Liver (tissue), 9 donors: ENCODE data around the gene CCDC9B. TPM values are rescaled to one million over a fixed set of nuclear protein-coding genes. Genes with fewer than 3 reads are reported as not detected.

Experiments
- DNase-seq: peaks from one replicate; pipeline ENCODE4 v3.0.0-alpha.2; 2017; ENCODE audit warnings: low spot score
- H3K27ac ChIP-seq, 2 donors: one replicate each; pipeline ENCODE4 v1.7.0; 2013; ENCODE audit warnings: inconsistent platforms in 2 of 2, low read length in 2 of 2, control low read depth in 1 of 2, low read depth in 1 of 2, mild to moderate bottlenecking in 1 of 2
- H3K27me3 ChIP-seq, 4 donors: one replicate each; pipeline versions ENCODE4 v1.6.1 to v1.7.0; 2013; ENCODE audit warnings: low read length in 3 of 4, inconsistent platforms in 1 of 4, mild to moderate bottlenecking in 1 of 4, moderate library complexity in 1 of 4; ENCODE audit not compliant: control insufficient read depth in 4 of 4, insufficient read depth in 4 of 4
- H3K36me3 ChIP-seq, 4 donors: one replicate each; pipeline versions ENCODE4 v1.6.1 to v1.7.0; 2013; ENCODE audit warnings: low read length in 3 of 4, mild to moderate bottlenecking in 3 of 4, low read depth in 1 of 4, moderate library complexity in 1 of 4; ENCODE audit not compliant: control insufficient read depth in 4 of 4, insufficient read depth in 3 of 4
- H3K4me1 ChIP-seq, 4 donors: one replicate each; pipeline versions ENCODE4 v1.6.1 to v1.7.0; 2013; ENCODE audit warnings: low read length in 3 of 4, mild to moderate bottlenecking in 3 of 4, moderate library complexity in 1 of 4; ENCODE audit not compliant: control insufficient read depth in 4 of 4, insufficient read depth in 4 of 4
- H3K4me3 ChIP-seq, 3 donors: one replicate each; pipeline versions ENCODE4 v1.6.1 to v1.7.0; 2013; ENCODE audit warnings: low read length in 3 of 3, control low read depth in 1 of 3, low read depth in 1 of 3, mild to moderate bottlenecking in 1 of 3
- H3K9ac ChIP-seq, 2 donors: one replicate each; pipeline ENCODE4 v1.7.0; 2013; ENCODE audit warnings: low read length in 2 of 2, mild to moderate bottlenecking in 2 of 2, moderate library complexity in 2 of 2, control low read depth in 1 of 2, low read depth in 1 of 2
- H3K9me3 ChIP-seq, 4 donors: one replicate each; pipeline versions ENCODE4 v1.6.1 to v1.7.0; 2013; ENCODE audit warnings: low read length in 3 of 4; ENCODE audit not compliant: control insufficient read depth in 4 of 4
- CTCF ChIP-seq: fragments of 150-350 bp; IDR thresholded peaks from 2 replicates; pipeline ENCODE4 v1.5.1; 2017; ENCODE audit warnings: improper control_type of control experiment, low read depth, low read length; ENCODE audit not compliant: missing input control
- EGR1 ChIP-seq, 2 donors: IDR thresholded peaks; 2 replicates each; pipeline ENCODE4 v1.6.1; 2016 to 2018; ENCODE audit warnings: antibody characterized with exemption in 2 of 2, low read depth in 2 of 2
- FOXA1 ChIP-seq: IDR thresholded peaks from 2 replicates; pipeline ENCODE4 v1.6.1; 2016; ENCODE audit warnings: antibody characterized with exemption
- FOXA2 ChIP-seq: IDR thresholded peaks from 2 replicates; pipeline ENCODE4 v1.6.1; 2016; ENCODE audit warnings: antibody characterized with exemption
- GABPA ChIP-seq, 2 donors: IDR thresholded peaks in 1 of 2; conservative IDR thresholded peaks in 1 of 2; 2 replicates each; pipeline ENCODE4 v1.6.1; 2016; ENCODE audit warnings: antibody characterized with exemption in 2 of 2, mild to moderate bottlenecking in 1 of 2, moderate library complexity in 1 of 2
- HNF4A ChIP-seq, 2 donors: conservative IDR thresholded peaks; 2 replicates each; pipeline ENCODE4 v1.6.1; 2016; ENCODE audit warnings: antibody characterized with exemption in 2 of 2, mild to moderate bottlenecking in 2 of 2
- HNF4G ChIP-seq: IDR thresholded peaks from 2 replicates; pipeline ENCODE4 v1.6.1; 2016; ENCODE audit warnings: antibody characterized with exemption
- JUND ChIP-seq, 2 donors: IDR thresholded peaks; 2 replicates each; pipeline ENCODE4 v1.6.1; 2016; ENCODE audit warnings: antibody characterized with exemption in 2 of 2
- MAX ChIP-seq: IDR thresholded peaks from 2 replicates; pipeline ENCODE4 v1.6.1; 2016; ENCODE audit warnings: antibody characterized with exemption
- NR2F2 ChIP-seq: IDR thresholded peaks from 2 replicates; pipeline ENCODE4 v1.6.1; 2016; ENCODE audit warnings: antibody characterized with exemption
- RAD21 ChIP-seq, 2 donors: IDR thresholded peaks; 2 replicates each; pipeline ENCODE4 v1.6.1; 2016; ENCODE audit warnings: antibody characterized with exemption in 2 of 2, mild to moderate bottlenecking in 2 of 2
- REST ChIP-seq: IDR thresholded peaks from 2 replicates; pipeline ENCODE4 v1.6.1; 2016; ENCODE audit warnings: antibody characterized with exemption, mild to moderate bottlenecking
- RXRA ChIP-seq, 2 donors: IDR thresholded peaks; 2 replicates each; pipeline ENCODE4 v1.6.1; 2017 to 2018; ENCODE audit warnings: antibody characterized with exemption in 2 of 2, mild to moderate bottlenecking in 1 of 2
- SP1 ChIP-seq: IDR thresholded peaks from 2 replicates; pipeline ENCODE4 v1.6.1; 2018; ENCODE audit warnings: antibody characterized with exemption, mild to moderate bottlenecking
- TAF1 ChIP-seq: conservative IDR thresholded peaks from 2 replicates; pipeline ENCODE4 v1.6.1; 2016; ENCODE audit warnings: antibody characterized with exemption, mild to moderate bottlenecking
- YY1 ChIP-seq: IDR thresholded peaks from 2 replicates; pipeline ENCODE4 v1.6.1; 2016; ENCODE audit warnings: antibody characterized with exemption, mild to moderate bottlenecking
- ZBTB33 ChIP-seq: IDR thresholded peaks from 2 replicates; pipeline ENCODE4 v1.6.1; 2016; ENCODE audit warnings: antibody characterized with exemption
- WGBS: extraction: QIAGEN DNeasy Blood & Tissue Kit; methylation state at CpG from one replicate; pipeline ENCODE4 v1.1.7; 2013; 5-methylcytosine and 5-hydroxymethylcytosine counted together
- polyA plus RNA-seq, 2 donors: library from polyadenylated mRNA; stranded (reverse) in 1 of 2; unstranded in 1 of 2; fragments of 200-250 nt in 1 of 2; fragments of >200 nt in 1 of 2; fragmentation: Nextera tagmentation in 1 of 2; extraction: Ambion mirVana in 1 of 2; gene quantifications; one replicate each; pipeline versions ENCODE4 v1.2.1 to v1.2.3, GENCODE V29; 2013 to 2015
- total RNA-seq, 2 donors: library from RNA; depleted of rRNA; stranded (reverse); fragments of >200 nt; gene quantifications; one replicate each; pipeline ENCODE4 v1.2.3, GENCODE V29; 2014
- donor health status: healthy.
- donor health status: healthy.
- donor health status: healthy.
- donor health status: healthy.
- donor health status: healthy.

Gene CCDC9B
- total and polyA plus RNA-seq, 4 donors, result 0.43 to 4.4 (median 0.73) TPM

GRCh38 chr15:40328751-40329150 lies 12.0 kb downstream of the CCDC9B start:
- H3K4me3 ChIP-seq, result no peak overlapping the region
- H3K4me1 ChIP-seq, result peaks cover 0 to 9% (median 4%) of the 10 kb centered on the region in 4 donors
- H3K9me3 ChIP-seq, result no peaks in the 10 kb centered on the region
- DNase-seq, result no peak
- H3K36me3 ChIP-seq, result peaks cover 0 to 1% (median 0%) of the 10 kb centered on the region in 4 donors
- WGBS, result 80% methylated on average over 5 of the region's 5 CpGs
- no peak overlapping the region for H3K9ac ChIP-seq
- TF ChIP-seq TAF1 (no peak), CTCF (no peak), RXRA (IDR thresholded peaks at IDR 0.05) (no peak), JUND (IDR thresholded peaks at IDR 0.05) (no peak), REST (no peak), YY1 (no peak), GABPA (IDR thresholded peaks at IDR 0.05 in 1 of 2, conservative IDR thresholded peaks at IDR 0.05 in 1 of 2) (no peak), NR2F2 (no peak), MAX (no peak), RAD21 (IDR thresholded peaks at IDR 0.05) (no peak), EGR1 (IDR thresholded peaks at IDR 0.05; ENCODE audit: low read depth in 2 of 2) (no peak), HNF4A (conservative IDR thresholded peaks at IDR 0.05) (no peak), FOXA2 (no peak)
- H3K27me3 ChIP-seq, result no peaks in the 10 kb centered on the region
- no peak overlapping the region for H3K27ac ChIP-seq

GRCh38 chr15:40328176-40328575 lies 12.6 kb downstream of the CCDC9B start:
- Histone ChIP-seq H3K27ac (no peak overlapping the region), H3K9me3 (no peaks in the 10 kb centered on the region), H3K4me3 (no peak overlapping the region), H3K9ac (no peak overlapping the region), H3K27me3 (no peaks in the 10 kb centered on the region), H3K4me1 (peaks cover 0 to 7% (median 3%) of the 10 kb centered on the region in 4 donors), H3K36me3 (peaks cover 0 to 1% (median 0%) of the 10 kb centered on the region in 4 donors)
- 75% methylated on average over 3 of the region's 3 CpGs for WGBS
- DNase-seq, result no peak
- TF ChIP-seq EGR1 (IDR thresholded peaks at IDR 0.05; ENCODE audit: low read depth in 2 of 2) (no peak), CTCF (no peak), FOXA2 (no peak), SP1 (no peak), GABPA (IDR thresholded peaks at IDR 0.05 in 1 of 2, conservative IDR thresholded peaks at IDR 0.05 in 1 of 2) (no peak), FOXA1 (no peak), NR2F2 (no peak), RXRA (IDR thresholded peaks at IDR 0.05) (no peak), HNF4A (conservative IDR thresholded peaks at IDR 0.05) (no peak), MAX (no peak), RAD21 (IDR thresholded peaks at IDR 0.05) (no peak), JUND (IDR thresholded peaks at IDR 0.05) (no peak), YY1 (no peak), ZBTB33 (no peak), TAF1 (no peak), REST (no peak), HNF4G (no peak)
